GM18909 (cell line): ENCODE data around the gene PLEKHN1.
"Not testable (repeated sequence)": the region's sequence is repeated elsewhere in the genome, so short reads cannot be mapped to it uniquely, and the experiment has no call there.

Experiments
- ATAC-seq: cut with Tn5 transposase; IDR thresholded peaks from one replicate; pipeline ENCODE4 v1.9.1; 2021; ENCODE audit warnings: mild to moderate bottlenecking; ENCODE audit not compliant: unreplicated experiment, poor library complexity

The PLEKHN1 gene

DNA sequence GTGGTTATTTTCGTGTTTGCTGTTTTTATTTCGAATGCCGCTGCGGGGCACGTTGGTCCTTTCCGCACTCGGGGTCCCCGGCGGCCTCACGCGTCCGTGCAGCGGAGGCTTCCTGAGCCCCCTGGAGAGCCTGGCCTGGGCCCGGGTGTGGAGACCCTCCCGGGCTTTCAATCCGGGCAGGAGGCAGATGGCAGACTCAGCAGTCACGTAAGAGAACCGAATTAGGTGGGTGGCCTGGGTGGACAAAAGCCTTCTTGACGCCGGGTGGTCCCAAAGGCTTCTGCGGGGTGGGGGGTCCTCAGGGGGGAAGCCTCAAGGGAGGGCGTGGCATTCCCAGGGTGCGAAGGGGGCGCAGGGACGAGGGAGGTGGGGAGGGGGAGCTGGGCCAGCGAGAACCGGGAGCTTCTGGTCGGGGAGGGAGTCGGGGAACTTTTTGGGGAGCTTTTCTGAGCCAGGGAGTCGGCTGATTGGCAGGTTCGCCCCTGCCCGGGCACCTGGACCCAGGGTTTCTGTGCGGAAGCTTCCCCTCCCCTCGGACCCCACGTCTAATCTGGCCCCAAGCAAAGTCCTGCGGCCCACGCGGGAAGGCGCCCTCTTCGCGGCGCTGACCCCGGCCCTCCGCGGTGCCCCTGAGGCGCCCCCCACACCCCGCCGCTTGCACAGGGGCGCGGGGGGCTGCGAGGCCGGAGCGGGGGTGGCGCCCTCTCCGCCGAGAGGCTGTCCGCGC is 34.9 kb downstream of the PLEKHN1 start:
- ATAC-seq = no peak

GRCh38 chr1:1003618-1004419 is 37.5 kb downstream of the PLEKHN1 start:
- no peak for ATAC-seq

DNA sequence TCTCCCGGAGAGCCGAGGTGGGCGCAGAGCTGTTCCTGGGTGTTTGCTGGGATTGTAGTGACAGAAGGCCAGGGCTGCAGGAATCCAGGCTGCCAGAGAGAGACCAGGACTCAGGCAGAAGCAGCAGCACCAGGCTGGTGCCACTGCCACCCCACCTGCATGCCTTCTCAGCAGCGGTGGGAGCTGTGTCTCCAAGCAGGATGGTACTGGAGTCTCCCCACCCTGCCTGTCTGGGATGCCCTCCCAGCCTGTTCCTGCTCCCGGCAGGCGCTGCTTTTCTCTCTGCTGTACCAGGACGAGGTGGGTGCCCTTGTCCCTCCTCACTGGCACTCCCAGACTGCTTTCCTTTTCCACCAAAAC is 38.1 kb downstream of the PLEKHN1 start:
- ATAC-seq = no peak

DNA sequence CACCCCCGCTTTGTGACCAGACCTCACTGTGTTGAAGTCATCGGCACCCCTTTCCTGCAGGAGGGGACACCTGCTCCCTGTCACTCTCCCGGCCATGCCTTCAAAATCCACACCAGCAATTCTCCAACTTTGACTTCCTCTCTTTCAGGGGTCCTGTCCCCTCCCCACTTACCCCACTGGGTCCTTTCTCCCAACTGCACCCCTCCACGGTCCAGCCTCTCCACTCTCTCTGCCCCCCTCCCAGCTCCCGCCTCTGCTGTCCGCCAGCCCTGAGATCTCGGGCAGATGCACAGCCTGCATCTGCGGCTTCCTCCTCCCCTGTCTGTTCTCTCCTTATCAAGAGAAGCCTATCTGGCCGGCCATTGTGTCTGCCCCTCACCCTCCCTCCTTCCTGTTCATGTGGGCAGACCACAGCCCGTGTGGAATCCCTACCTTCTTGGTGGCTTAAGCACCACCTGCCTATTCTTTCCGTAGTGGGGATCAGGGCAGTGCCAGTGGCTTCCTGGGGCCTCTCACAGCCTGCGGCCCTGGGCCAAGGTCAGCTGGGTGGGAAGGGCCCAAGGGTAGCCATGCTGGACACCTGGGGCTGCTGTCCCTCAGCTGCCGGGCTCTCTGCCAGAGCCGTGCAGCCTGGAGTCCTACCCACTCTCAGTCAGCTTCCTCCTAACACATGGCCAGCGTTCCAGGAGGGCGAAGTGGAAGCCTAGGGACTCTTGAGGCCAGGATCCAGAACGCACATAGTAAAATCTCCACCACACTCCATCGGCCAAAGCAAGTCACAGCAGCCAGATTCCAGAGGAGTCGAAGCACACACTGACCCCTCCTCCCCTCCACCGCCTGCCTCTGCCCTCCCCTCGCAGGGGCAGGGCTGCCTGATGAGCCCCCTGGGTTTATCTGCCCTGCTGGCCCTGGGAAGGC is 38.8 kb downstream of the PLEKHN1 start:
- no peak for ATAC-seq

- ATAC-seq = no peak
Observed at GRCh38 chr1:1005774-1006304, 39.6 kb downstream of the PLEKHN1 start.

DNA sequence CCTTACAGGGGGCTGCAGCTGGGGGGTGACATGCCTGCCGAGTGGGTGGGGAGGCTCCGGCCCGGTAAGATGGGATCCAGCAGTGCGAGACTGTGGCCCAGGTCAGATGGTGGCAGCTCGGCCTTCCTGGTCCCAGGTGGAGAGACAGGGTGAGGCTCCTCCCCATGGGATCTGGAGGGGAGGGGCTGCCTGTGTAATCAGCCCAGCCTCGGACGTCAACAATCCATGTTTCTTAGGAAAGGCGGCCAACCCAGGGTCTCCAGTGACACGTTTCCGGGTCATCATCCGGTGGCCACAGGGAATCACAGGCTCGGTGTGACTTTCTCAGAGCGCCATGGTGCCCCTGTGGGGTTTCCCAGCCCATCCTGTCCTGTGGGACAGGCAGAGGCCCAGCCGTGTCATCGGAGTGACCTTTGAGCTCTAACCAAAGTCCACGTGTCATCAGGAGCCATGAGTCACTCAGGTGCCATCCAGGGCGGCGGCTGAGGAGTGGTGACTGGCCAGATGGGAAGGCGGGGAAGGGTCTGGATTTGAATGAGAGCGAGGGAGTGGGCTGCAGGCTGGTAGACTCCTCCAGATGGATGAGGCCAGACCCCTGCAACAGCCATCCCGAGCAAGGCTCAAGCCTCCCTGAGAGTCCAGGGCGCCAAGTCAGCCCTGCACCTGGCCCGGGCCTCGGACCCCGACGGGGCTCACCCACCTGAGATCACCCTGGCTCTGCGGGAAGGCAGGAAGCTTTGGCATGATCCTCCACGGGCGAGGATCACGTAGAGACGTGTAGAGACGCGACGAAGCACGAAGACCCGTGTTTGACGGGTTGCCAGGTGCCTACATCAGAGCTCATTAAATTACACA is 40.2 kb downstream of the PLEKHN1 start:
- no peak for ATAC-seq

DNA sequence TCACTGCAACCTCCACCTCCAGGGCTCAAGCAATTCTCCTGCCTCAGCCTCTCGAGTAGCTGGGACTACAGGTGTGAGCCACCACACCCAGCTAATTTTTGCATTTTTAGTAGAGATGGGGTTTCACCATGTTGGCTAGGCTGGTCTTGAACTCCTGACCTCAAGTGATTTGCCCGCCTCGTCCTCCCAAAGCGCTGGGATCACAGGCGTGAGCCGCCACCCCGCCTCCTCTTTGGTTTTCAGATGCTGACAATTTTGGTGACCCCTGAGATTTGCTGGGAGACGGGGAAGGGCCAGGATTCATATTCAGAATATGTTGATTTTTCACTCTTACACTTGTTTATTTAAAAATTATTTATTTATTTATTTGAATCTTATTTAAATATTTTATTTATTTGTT is 43.8 kb downstream of the PLEKHN1 start:
- ATAC-seq = not testable (repeated sequence)

DNA sequence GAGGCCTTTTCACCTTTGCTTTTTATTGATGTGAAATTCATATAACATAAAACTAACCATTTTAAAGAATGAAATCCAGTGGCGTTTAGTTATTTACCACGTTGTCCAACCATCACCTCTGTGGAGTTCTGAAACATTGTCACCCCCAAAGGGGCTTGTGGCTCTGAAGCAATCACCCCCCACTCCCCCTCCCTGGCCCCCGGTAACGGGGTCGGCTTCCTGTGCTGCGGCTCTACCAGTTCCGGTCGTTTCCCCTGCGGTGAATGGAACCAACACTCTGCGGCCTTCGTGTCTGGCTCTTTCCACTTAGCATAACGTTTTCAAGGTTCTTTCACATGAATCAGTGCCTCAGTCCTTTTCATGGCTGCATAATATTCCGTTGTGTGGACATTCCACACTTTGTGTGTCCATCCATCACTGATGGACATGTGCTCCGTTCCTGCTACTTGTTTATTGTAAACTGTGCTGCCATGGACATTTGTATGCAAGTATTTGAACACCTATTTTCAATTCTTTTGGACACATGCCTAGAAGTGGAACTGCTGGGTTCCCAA is 45.2 kb downstream of the PLEKHN1 start:
- no peak for ATAC-seq

DNA sequence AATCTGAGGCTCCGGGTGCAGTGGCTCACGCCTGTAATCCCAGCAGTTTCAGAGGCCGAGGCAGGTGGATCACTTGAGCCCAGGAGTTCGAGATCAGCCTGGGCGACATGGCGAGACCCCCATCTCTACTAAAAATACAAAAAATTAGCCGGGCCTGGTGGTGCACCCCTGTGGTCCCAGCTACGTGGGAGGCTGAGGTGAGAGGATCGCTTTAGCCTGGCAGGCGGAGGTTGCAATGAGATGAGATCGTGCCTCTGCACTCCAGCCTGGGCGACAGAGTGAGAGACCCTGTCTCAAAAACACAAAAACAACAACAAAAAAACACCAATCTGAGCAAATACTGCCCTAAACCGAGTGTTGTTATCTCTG is 46.4 kb downstream of the PLEKHN1 start:
- ATAC-seq = peak; percentile 3

DNA sequence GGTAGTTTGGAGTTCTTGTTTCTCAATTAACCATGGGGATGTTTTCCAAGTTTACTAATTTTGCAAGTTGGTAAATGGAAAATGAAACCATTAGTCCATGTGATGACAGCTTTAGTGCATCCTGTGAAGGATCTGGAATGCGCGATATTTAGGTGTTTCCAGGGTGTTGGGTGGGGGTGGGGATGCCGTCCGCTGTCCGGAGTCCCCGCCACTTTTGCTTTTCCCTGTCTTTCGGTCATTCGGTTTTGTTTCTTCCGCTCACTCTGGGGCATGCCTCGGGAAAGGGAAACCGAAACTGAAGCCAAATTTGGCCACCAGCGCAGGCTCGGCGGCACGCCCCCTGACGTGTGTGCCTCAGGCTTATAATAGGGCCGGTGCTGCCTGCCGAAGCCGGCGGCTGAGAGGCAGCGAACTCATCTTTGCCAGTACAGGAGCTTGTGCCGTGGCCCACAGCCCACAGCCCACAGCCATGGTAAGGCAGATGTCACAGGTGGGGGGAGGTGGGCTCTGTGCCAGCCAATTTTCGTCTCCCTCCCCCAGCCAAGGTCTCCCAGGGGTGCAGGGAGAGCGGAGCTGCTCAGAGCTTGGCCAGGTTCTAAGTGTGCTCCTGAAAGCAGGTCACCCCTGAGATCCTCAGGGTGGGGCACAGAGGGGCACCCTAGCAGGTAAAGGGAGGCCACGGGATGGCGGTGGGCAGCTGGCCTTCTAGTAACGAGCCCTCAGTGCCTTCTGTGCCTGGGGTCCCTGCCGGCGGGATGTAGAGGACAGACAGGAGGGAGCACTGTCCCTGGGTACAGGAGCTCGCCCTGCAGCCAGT is 47.0 kb downstream of the PLEKHN1 start, which contains the start of gene ISG15:
Gene ISG15, plus strand, starts transcription at position 393 of the 817 bp plus-strand sequence. Its CDS starts 77 bp downstream, at position 470.
- ATAC-seq = peak; percentile 74

DNA sequence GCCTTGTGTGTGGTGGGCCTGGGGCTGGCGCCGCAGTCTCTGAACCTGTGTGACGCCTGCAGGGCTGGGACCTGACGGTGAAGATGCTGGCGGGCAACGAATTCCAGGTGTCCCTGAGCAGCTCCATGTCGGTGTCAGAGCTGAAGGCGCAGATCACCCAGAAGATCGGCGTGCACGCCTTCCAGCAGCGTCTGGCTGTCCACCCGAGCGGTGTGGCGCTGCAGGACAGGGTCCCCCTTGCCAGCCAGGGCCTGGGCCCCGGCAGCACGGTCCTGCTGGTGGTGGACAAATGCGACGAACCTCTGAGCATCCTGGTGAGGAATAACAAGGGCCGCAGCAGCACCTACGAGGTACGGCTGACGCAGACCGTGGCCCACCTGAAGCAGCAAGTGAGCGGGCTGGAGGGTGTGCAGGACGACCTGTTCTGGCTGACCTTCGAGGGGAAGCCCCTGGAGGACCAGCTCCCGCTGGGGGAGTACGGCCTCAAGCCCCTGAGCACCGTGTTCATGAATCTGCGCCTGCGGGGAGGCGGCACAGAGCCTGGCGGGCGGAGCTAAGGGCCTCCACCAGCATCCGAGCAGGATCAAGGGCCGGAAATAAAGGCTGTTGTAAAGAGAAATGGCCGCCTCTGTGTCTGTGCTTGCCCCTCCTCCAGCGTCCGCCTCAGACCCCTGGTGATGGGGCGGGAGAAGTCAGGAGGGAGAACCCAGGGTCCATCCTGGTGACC is 47.8 kb downstream of the PLEKHN1 start:
- no peak for ATAC-seq

- no peak for ATAC-seq
Observed at GRCh38 chr1:1014799-1015681, 48.8 kb downstream of the PLEKHN1 start.

DNA sequence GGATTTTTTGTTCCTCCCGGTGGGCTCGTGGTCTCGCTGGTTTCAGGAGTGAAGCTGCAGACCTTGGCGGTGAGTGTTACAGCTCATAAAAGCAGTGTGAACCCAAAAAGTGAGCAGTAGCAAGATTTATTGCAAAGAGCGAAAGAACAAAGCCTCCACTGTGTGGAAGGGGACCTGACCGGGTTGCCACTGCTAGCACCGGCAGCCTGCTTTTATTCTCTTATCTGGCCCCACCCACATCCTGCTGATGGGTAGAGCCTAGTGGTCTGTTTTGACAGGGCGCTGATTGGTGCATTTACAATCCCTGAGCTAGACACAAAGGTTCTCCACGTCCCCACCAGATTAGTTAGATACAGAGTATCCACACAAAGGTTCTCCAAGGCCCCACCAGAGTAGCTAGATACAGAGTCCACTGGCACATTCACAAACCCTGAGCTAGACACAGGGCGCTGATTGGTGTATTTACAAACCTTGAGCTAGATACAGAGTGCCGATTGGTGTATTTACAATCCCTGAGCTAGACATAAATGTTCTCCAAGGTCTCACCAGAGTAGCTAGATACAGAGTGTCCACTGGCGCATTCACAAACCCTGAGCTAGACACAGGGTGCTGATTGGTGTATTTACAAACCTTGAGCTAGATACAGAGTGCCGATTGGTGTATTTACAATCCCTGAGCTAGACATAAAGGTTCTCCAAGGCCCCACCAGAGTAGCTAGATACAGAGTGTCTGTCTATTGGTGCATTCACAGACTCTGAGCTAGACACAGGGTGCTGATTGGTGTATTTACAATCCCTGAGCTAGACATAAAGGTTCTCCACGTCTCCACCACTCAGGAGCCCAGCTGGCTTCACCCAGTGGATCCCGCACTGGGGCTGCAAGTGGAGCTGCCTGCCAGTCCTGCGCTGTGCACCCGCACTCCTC is 51.4 kb downstream of the PLEKHN1 start:
- ATAC-seq = not testable (repeated sequence)

GRCh38 chr1:1018321-1018685 is 52.0 kb downstream of the PLEKHN1 start:
- not testable (repeated sequence) for ATAC-seq

GRCh38 chr1:1019122-1019999 is 53.1 kb downstream of the PLEKHN1 start:
- ATAC-seq = peak; percentile 74
